ENCODE data around the gene TMPRSS4.

TMPRSS4 gene

GRCh38 chr11:118136341-118136740 lies 59.5 kb downstream of the TMPRSS4 start:
- DNase-seq (ENCODE audit: low read depth), result no peak

- DNase-seq (ENCODE audit: low read depth), result no peak
Measured at GRCh38 chr11:118136801-118137200, 59.9 kb downstream of the TMPRSS4 start.

GRCh38 chr11:118138839-118139420 lies 62.1 kb downstream of the TMPRSS4 start:
- no peak for DNase-seq (ENCODE audit: low read depth)

- no peak for DNase-seq (ENCODE audit: low read depth)
Measured at GRCh38 chr11:118139578-118139977, 62.7 kb downstream of the TMPRSS4 start.

GRCh38 chr11:118142081-118142480 lies 65.2 kb downstream of the TMPRSS4 start:
- DNase-seq (ENCODE audit: low read depth), result no peak

GRCh38 chr11:118142809-118143208 lies 65.9 kb downstream of the TMPRSS4 start:
- no peak for DNase-seq (ENCODE audit: low read depth)

- no peak for DNase-seq (ENCODE audit: low read depth)
Measured at GRCh38 chr11:118143661-118144185, 66.8 kb downstream of the TMPRSS4 start.

- no peak for DNase-seq (ENCODE audit: low read depth)
Measured at GRCh38 chr11:118144301-118145268, 67.7 kb downstream of the TMPRSS4 start.

- DNase-seq (ENCODE audit: low read depth), result peak; percentile 73
Measured at GRCh38 chr11:118145285-118146227, 68.7 kb downstream of the TMPRSS4 start.

- DNase-seq (ENCODE audit: low read depth), result no peak
Measured at GRCh38 chr11:118146554-118146953, 69.7 kb downstream of the TMPRSS4 start.

GRCh38 chr11:118147502-118147901 lies 70.6 kb downstream of the TMPRSS4 start:
- DNase-seq (ENCODE audit: low read depth), result no peak

- no peak for DNase-seq (ENCODE audit: low read depth)
Measured at GRCh38 chr11:118148240-118148639, 71.4 kb downstream of the TMPRSS4 start.

- no peak for DNase-seq (ENCODE audit: low read depth)
Measured at GRCh38 chr11:118148856-118149255, 72.0 kb downstream of the TMPRSS4 start.

GRCh38 chr11:118149493-118149892 lies 72.6 kb downstream of the TMPRSS4 start:
- no peak for DNase-seq (ENCODE audit: low read depth)

- DNase-seq (ENCODE audit: low read depth), result no peak
Measured at GRCh38 chr11:118151431-118151830, 74.6 kb downstream of the TMPRSS4 start.

GRCh38 chr11:118152020-118152551 lies 75.2 kb downstream of the TMPRSS4 start:
- DNase-seq (ENCODE audit: low read depth), result no peak

GRCh38 chr11:118152552-118153471 lies 75.9 kb downstream of the TMPRSS4 start, which contains the start of gene SCN4B:
SCN4B (minus strand) TSS chr11:118152823; CDS start chr11:118152673, 150 bp downstream.
- no peak for DNase-seq (ENCODE audit: low read depth)

- no peak for DNase-seq (ENCODE audit: low read depth)
Measured at GRCh38 chr11:118153516-118153915, 76.6 kb downstream of the TMPRSS4 start.

GRCh38 chr11:118153976-118154375 lies 77.1 kb downstream of the TMPRSS4 start:
- no peak for DNase-seq (ENCODE audit: low read depth)

- DNase-seq (ENCODE audit: low read depth), result no peak
Measured at GRCh38 chr11:118154641-118155040, 77.8 kb downstream of the TMPRSS4 start.

Measured in stimulated activated CD4-positive, alpha-beta T cell treated with anti-CD3 and anti-CD28 coated beads, Interleukin-2, amount 100 ng/mL, for 4 hours (primary cell).